Measurements from ENCODE around the gene CD53. TPM values are rescaled to one million over a fixed set of nuclear protein-coding genes. Genes with fewer than 3 reads are reported as not detected.

The CD53 gene
- total and polyA plus RNA-seq, 3 donors from 2014 or later = 2.0 to 22.4 (median 9.5) TPM

GRCh38 chr1:110936567-110936966 lies 63.6 kb downstream of the CD53 start:
- Histone ChIP-seq H3K27ac (no peak overlapping the region), H3K36me3 (ENCODE audit: low read depth, missing control alignments) (no peaks in the 10 kb centered on the region), H3K4me1 (no peaks in the 10 kb centered on the region), H3K9me3 (no peaks in the 10 kb centered on the region), H3K27me3 (no peaks in the 10 kb centered on the region), H3K4me3 (no peak overlapping the region)
- no peak for TF ChIP-seq POLR2A (IDR thresholded peaks at IDR 0.05)
- TF ChIP-seq, protein P1, sequence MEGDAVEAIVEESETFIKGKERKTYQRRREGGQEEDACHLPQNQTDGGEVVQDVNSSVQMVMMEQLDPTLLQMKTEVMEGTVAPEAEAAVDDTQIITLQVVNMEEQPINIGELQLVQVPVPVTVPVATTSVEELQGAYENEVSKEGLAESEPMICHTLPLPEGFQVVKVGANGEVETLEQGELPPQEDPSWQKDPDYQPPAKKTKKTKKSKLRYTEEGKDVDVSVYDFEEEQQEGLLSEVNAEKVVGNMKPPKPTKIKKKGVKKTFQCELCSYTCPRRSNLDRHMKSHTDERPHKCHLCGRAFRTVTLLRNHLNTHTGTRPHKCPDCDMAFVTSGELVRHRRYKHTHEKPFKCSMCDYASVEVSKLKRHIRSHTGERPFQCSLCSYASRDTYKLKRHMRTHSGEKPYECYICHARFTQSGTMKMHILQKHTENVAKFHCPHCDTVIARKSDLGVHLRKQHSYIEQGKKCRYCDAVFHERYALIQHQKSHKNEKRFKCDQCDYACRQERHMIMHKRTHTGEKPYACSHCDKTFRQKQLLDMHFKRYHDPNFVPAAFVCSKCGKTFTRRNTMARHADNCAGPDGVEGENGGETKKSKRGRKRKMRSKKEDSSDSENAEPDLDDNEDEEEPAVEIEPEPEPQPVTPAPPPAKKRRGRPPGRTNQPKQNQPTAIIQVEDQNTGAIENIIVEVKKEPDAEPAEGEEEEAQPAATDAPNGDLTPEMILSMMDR (IDR thresholded peaks at IDR 0.05) = no peak
- intact Hi-C loops (cut with DNase I; ENCODE audit: low total_unique reads) = no loop called here
- no peak for DNase-seq
- WGBS, 2 donors = 79 to 88% methylated on average over 1 of the region's 1 CpG

DNA sequence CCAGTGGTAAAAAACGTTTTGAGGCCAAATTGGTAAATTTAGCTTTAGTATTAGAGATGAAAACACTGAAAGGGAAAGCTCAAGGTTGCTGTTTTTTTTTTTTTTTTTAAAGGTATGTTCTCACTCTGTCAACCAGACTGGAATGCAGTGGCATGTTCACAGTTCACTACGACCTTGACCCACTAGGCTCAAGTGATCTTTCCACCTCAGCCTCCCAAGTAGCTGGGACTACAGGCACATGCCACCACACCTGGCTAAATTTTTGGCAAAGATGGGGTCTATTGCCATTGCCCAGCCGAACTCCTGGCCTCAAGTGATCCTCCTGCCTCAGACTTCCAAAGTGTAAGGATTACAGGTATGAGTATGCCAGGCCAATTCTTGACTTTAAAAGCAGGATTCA lies 71.9 kb downstream of the CD53 start:
- Histone ChIP-seq H3K4me3 (no peak overlapping the region), H3K4me1 (no peaks in the 10 kb centered on the region), H3K9me3 (no peaks in the 10 kb centered on the region), H3K27me3 (no peaks in the 10 kb centered on the region), H3K36me3 (ENCODE audit: low read depth, missing control alignments) (no peaks in the 10 kb centered on the region), H3K27ac (no peak overlapping the region)
- 48 to 56% methylated on average over 3 of the region's 3 CpGs for WGBS, 2 donors
- intact Hi-C loops (cut with DNase I; ENCODE audit: low total_unique reads) = no loop called here
- TF ChIP-seq, protein P1 (IDR thresholded peaks at IDR 0.05) = no peak
- TF ChIP-seq POLR2A (IDR thresholded peaks at IDR 0.05) = no peak
- DNase-seq = no peak

GRCh38 chr1:110945626-110946025 lies 72.7 kb downstream of the CD53 start:
- intact Hi-C loops (cut with DNase I; ENCODE audit: low total_unique reads) = no loop called here
- Histone ChIP-seq H3K27ac (no peak overlapping the region), H3K9me3 (no peaks in the 10 kb centered on the region), H3K36me3 (ENCODE audit: low read depth, missing control alignments) (no peaks in the 10 kb centered on the region), H3K4me1 (no peaks in the 10 kb centered on the region), H3K4me3 (no peak overlapping the region), H3K27me3 (no peaks in the 10 kb centered on the region)
- TF ChIP-seq, protein P1 (IDR thresholded peaks at IDR 0.05) = no peak
- no peak for TF ChIP-seq POLR2A (IDR thresholded peaks at IDR 0.05)
- 96% methylated on average over 2 of the region's 2 CpGs for WGBS, 2 donors
- DNase-seq = no peak

DNA sequence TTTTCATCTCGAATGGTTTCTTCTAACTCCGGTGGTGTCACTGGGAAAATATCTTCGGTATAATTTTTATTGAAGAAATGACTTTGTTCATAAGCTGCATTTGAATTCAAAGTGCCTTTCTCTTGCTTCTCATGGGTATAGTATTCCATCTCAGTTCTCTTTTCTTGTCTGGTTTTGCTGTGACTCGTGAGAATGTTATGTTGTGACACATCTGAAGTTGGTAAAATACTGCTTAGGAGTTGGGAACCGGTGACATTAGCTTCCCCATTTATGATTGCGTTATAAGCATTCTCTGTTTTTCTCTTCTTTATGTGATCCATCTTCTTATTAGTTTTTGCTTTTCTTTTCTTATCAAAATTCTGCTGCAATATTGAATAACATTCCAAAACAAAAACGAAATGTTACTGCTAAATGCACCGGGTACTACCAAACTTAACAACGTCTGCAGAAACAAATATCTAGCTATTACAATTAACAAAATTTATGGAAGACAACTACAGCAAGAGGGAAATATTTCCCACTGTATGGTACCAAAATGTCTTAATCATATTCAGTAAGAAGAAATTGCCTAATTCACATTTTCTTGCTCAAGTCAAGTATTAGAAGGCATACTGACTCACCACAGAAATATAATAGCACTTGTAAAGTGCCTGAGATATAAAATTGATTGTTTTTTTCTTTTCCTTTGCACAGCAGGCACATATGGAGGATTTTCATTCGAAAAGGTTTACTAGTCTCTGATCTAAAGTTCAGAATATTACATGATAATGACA lies 75.3 kb downstream of the CD53 start:
- no peaks in the 10 kb centered on the region for H3K9me3 ChIP-seq
- H3K4me3 ChIP-seq = no peak overlapping the region
- no peak overlapping the region for H3K27ac ChIP-seq
- H3K4me1 ChIP-seq = no peaks in the 10 kb centered on the region
- WGBS, 2 donors = 88 to 90% methylated on average over 10 of the region's 10 CpGs
- no peaks in the 10 kb centered on the region for H3K36me3 ChIP-seq (ENCODE audit: low read depth, missing control alignments)
- intact Hi-C loops (cut with DNase I; ENCODE audit: low total_unique reads) = no loop called here
- DNase-seq = no peak
- H3K27me3 ChIP-seq = no peaks in the 10 kb centered on the region
- TF ChIP-seq, protein P1 (IDR thresholded peaks at IDR 0.05) = no peak
- no peak for TF ChIP-seq POLR2A (IDR thresholded peaks at IDR 0.05)

Other genes with a start within 250 kb of the CD53 start
- 1 to 10 TPM; 3.4 to 6.7 TPM for gene KCNA3, start 198.2 kb upstream of the CD53 start, total RNA-seq
- gene KCNA3, start 198.2 kb upstream of the CD53 start, polyA plus RNA-seq (ENCODE audit: insufficient read depth, low read depth, low replicate concordance) = 1.3 TPM
- gene LRIF1, start 90.8 kb downstream of the CD53 start, total RNA-seq = 10 to 100 TPM; 54.3 to 54.6 TPM
- 31.4 TPM for gene LRIF1, start 90.8 kb downstream of the CD53 start, polyA plus RNA-seq (ENCODE audit: insufficient read depth, low read depth, low replicate concordance)

Data from testis (tissue), 3 donors.